ENCODE measurements around the gene FIGN.

Gene FIGN

DNA sequence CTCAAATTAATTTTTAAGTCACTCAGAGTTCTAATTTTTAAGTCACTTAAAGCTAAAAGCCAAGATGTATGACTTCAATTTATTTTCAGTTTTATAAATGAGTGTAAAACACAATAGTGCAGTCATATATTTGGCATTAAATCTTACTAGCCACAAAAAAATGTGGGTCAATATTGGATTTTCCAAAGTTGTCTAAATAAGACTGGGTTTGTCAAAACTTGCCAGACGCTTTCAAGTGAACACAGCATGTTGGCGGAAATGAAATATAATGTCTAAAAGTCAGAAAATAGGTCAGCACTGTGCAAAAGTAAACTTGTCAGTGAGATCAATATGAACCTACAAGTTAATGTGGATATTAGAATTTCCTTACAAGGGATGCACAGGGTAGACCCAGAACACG lies 128.9 kb downstream of the FIGN start:
- no peak for DNase-seq

DNA sequence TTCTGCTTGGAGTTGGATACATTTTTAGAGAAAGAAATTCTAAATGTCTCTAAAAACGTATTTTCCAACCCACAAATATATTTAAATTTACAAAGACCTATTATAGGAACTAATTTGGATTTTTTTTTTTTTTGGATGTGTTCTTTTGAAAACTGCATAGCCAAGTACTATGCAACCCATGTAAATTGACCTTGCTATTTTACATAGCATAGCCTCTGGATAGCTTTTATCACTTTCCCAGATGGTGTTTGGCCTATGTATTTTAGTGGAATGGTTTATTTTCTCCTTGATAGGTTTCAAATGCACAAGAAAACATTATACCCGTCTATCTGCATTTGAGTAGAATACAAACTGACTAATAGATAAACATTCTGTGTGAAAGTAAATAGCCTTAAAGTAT lies 130.0 kb downstream of the FIGN start:
- DNase-seq: no peak

- DNase-seq: no peak
Measured at GRCh38 chr2:163604941-163605555, 130.8 kb downstream of the FIGN start.

- no peak for DNase-seq
Measured at GRCh38 chr2:163602196-163602595, 133.6 kb downstream of the FIGN start.

GRCh38 chr2:163601377-163601776 lies 134.4 kb downstream of the FIGN start:
- DNase-seq: no peak

DNA sequence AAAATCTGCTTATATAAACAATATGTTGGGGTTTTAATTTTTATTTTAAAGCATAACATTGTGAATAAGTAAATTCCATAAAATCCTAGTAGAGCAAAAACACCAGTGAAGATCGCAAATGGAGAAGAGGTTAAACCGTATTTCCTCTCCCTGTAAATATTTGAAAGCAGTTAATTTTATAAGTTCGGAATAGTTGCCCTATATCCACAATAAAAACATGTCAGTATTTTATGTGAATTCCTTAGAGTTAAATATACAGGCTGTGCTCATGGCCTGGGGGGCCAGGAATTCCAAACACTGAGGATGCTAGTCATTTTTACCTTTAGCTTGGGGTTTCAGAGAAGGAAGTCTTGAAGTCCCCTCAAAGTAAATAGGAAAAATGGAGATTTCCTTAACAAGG lies 135.0 kb downstream of the FIGN start:
- no peak for DNase-seq

DNA sequence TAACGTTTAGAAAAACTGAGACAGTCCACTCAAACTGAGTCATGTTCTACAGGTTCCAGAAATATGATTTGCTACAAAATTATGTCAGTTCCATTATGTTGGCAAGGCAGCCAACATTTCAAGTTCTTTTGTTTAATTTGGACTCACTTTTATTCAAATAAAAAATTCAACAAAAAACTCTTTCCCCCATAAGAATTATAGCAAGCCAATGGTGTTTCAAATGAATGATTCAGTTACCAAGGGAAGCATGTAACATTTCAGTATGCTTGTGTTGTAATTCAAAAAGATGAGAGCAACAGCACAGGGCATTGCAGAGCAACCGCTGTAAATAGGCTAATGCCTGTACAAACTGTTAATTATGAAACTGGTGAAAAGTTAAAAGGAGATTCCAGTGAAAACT lies 140.8 kb downstream of the FIGN start:
- no peak for DNase-seq

DNA sequence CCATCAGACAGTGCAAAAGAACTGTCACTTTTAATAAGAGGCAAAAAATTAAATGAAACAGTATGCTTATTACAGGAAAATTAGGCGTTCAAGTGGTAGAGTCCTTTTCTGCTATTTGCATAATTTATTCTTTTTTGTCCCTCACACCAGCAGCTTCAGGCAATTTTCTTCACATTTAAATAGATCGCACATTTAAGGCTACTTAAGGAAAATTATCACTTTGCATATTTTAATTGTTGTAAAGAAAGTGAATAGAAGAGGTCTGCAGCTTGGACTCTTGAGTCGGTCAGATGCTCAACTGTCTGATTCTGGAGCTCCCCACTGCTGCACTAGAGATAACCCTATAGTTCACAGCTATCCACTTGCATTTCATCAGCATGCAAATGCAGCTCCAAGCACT lies 141.3 kb downstream of the FIGN start:
- DNase-seq: no peak

DNA sequence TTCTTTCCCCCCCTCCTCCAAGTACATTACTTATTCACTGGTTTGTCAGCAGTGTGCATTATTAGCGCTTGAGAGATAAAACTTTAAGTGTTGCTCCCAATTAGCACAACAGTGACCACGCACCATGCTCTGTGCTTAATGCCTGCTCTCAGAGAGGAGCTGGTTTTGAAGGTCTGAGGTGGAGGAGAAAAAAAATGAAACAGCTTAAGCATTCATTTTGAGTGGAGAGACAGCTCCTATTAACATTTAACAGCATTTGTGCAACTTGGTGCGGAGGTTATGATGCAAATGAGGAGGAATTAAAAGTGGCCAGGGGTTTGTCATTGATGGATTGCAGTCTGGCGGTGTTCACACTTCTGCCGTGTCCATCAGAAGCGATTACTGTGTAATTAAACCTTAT lies 141.8 kb downstream of the FIGN start:
- DNase-seq: no peak

- no peak for DNase-seq
Measured at GRCh38 chr2:163592954-163593622, 142.7 kb downstream of the FIGN start.

DNA sequence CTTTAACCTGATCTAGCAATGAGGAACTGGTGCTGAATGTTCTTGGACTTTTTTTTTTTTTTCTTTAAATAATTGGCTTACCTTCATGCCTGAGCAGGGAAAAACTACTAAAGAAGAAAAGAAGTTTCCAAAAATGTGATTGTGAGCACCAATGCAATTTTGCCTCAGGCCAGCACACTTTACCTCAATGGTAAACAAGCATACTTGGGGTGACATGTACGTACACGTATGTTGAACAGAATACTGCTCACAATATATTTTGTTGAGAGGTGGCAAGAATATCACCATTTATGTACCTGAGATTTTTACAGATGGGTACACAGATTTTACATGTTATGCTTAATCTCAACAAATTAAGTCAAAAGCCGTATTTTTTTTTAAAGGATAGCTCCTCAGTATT lies 144.3 kb downstream of the FIGN start:
- no peak for DNase-seq

DNA sequence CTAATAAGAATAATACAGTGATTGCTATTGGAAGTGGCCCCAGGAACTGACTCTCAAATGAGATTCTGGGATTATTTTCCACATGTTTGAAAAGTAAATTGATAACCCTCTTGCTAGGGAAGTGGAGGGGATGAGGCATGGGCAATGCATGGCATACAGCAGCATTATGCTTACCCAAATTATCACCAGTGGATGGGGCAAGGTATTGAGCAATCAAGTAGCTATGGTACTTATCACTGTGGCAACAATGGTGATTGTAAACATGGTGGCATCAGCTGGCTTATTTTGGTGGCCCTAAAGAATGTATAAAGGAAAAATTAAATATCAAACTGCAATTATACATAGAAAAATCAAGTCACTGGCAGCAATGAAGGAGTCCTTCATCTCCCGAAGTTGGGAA lies 155.1 kb downstream of the FIGN start:
- no peak for DNase-seq

DNA sequence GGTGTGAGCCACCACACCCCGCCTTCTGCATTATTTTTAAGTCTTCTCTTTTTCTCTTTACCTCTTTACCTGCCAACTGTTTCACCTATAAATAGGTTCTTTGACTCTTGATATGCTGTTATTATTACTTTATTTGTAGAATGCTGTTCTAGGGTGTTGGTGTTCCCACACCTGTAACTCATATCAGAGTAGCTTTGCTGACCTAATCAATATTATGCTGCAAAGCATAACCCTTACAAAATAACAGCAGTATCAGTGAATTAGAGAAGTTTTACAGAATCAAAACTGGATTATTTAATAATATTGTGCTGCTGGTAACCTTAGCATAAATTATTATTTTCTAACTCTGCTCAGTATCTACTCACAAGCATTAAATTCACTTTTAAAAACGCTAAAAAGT lies 161.5 kb downstream of the FIGN start:
- DNase-seq: no peak

DNA sequence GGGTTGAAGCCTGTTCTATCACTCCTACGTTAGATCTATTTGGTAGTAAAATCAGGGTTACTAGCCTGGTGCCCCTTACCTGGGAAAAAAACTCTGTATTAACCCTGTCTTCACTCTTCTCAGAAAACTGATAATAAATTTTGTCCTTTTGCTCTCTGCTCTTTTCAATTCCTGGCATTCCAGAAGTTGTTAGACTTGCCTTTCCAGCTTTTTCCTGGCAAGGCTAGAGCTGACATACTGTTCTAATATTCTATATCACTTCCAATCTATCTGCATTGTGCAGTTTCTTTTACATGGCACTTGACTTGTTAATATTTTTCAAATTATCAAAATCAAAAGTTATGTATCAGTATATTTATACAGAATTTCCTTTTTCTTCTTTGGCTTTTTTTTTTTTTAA lies 162.2 kb downstream of the FIGN start:
- DNase-seq: no peak

DNA sequence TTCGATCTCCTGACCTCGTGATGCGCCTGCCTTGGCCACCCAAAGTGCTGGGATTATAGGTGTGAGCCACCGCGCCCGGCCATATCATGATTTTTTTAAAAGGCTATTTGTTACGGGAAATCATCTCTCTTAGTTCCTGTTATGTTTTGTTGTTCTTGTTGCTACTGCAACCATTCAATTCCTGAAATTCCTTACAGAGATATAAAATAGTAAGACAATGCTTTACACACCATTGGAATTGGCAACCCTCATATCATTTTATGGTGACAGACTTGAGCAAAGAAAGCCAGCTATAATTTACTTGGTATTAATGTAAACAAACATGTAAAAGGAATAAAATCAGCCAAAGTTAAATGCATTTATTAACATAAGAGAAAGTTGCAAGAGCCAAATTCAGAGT lies 163.0 kb downstream of the FIGN start:
- DNase-seq: no peak

DNA sequence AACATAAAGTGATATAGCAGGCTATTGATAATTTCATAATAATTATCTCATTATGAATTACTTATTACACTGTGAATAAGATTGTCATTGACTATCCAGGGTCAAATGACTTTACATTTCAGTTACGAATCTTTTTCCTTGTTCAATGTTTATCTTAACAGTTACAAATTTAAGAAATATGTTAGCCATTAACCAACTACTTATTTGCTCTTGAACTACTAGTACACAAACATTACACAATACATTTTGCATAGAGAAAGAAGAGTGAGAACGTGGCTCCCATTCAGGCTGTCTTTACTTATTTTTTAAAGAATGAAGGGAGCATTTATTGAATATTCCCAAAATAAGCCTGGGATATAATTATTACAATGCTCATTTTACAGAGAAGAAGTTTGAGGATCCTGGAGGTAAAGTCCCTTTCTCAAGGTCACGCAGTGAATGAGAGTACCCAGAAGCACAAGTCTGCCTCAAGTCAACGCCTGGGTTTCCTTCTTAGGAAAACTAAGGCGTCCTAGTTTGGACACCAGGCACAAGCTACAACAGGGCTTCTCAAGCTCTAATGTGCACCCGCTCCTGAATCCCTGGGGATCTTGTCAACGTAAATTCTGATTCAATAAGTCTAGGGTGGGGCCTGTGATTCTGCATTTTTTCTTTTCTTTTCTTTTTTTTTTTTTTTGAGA lies 164.2 kb downstream of the FIGN start:
- DNase-seq: no peak

- no peak for DNase-seq
Measured at GRCh38 chr2:163570391-163570790, 165.4 kb downstream of the FIGN start.

- no peak for DNase-seq
Measured at GRCh38 chr2:163565192-163565591, 170.6 kb downstream of the FIGN start.

DNA sequence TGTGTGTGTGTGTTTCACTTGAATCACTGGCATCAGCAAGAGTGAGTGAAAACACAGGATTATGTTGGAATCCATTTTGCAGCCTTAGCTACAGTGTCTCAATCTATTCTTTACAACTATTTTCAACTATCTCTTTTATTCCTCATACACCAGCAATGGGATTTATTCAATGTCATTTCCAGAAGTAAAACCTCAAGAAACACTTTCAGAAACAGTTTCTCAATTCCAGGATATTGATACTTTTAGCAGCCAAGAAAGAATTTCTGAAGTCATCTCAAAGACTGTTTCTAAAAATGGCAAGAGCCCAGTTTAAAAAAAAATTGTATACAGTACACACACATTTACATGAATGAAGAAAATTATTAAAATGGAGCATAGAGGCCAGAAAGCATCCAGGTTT lies 171.6 kb downstream of the FIGN start:
- DNase-seq: no peak

GRCh38 chr2:163563336-163563735 lies 172.5 kb downstream of the FIGN start:
- DNase-seq: no peak

- DNase-seq: no peak
Measured at GRCh38 chr2:163558251-163559021, 177.4 kb downstream of the FIGN start.

- no peak for DNase-seq
Measured at GRCh38 chr2:163556511-163556910, 179.3 kb downstream of the FIGN start.

DNA sequence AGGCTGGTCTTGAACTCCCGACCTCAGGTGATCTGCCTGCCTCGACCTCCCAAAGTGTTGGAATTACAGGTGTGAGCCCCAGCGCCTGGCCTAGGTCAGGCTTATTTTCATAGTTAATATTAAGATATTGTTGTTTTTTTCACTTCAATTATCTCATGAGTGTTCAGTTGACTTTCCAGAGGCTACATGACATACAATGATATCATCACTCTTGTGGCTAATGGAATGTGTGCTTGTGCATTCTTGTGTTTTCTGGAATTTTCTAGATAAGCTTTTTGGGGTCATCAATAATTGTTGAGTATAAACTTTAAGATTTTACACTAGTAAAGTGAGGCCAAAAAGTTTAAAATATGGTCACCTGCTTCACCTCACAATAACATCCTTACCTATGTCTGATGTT lies 180.9 kb downstream of the FIGN start:
- DNase-seq: no peak

DNA sequence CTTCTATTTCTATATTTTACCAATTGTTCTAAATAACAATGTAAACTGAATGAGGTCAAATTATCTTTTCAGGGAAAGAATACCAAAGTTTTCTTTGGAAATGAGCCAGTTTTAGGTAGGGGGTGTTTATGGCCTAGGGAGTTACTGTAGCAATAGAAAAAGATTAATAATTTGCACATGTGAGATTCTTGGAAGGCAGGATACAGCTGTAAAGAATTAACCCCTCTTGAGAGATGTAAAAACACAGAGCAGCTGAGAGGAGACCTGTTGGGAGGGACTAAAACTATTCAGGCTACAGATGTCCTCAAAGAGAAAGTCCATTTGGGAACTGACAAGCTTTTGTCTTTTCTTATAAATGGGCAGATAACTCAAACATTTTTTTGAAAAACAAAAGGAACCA lies 182.2 kb downstream of the FIGN start:
- no peak for DNase-seq

All from activated CD4-positive, CD25-positive, alpha-beta regulatory T cell (primary cell).